K562 (cell line): ENCODE measurements around the gene KCNQ4. TPM values are rescaled to one million over a fixed set of nuclear protein-coding genes. Genes with fewer than 3 reads are reported as not detected.
A peak's percentile ranks its signal among the peaks of the same experiment; 100 is the strongest.

Source experiments
- CC2D1A ChIP-seq: fragments of 450-650 bp; IDR thresholded peaks from 2 replicates; pipeline ENCODE4 v1.6.1; 2017; ENCODE audit warnings: mild to moderate bottlenecking
- DIDO1 ChIP-seq: fragments of 450-650 bp; IDR thresholded peaks from 2 replicates; pipeline ENCODE4 v1.6.1; 2016; ENCODE audit warnings: low read depth, missing biosample characterization, missing genetic modification characterization
- FOXA3 ChIP-seq, 2 experiments: fragments of 450-650 bp in 1 of 2; sonication (generic) in 1 of 2; formaldehyde crosslinking; IDR thresholded peaks in 1 of 2; conservative IDR thresholded peaks in 1 of 2; 2 replicates each; pipeline versions ENCODE4 v1.4.0 to v1.8.0; 2020 to 2022; ENCODE audit warnings: mild to moderate bottlenecking in 2 of 2, missing genetic modification reagents in 1 of 2
- GTF2E2 ChIP-seq: fragments of 200-800 bp; sonication (Bioruptor generic); IDR thresholded peaks from 2 replicates; pipeline ENCODE4 v1.6.1; 2016; ENCODE audit warnings: missing genetic modification characterization, missing compliant biosample characterization
- ILK ChIP-seq: fragments of 450-650 bp; IDR thresholded peaks from 2 replicates; pipeline ENCODE4 v1.6.1; 2016; ENCODE audit warnings: missing genetic modification characterization, low read depth, mild to moderate bottlenecking, missing compliant biosample characterization, moderate library complexity, borderline replicate concordance
- JUNB ChIP-seq: fragments of 450-650 bp; formaldehyde crosslinking; conservative IDR thresholded peaks from 2 replicates; pipeline ENCODE4 v1.4.0; 2020; ENCODE audit warnings: mild to moderate bottlenecking
- KDM4B ChIP-seq, 2 experiments: fragments of 450-650 bp in 1 of 2; sonication (generic) in 1 of 2; IDR thresholded peaks; 2 replicates each; pipeline ENCODE4 v1.6.1; 2016 to 2017; ENCODE audit warnings: borderline replicate concordance in 2 of 2, antibody characterized with exemption in 1 of 2, low read depth in 1 of 2, mild to moderate bottlenecking in 1 of 2
- KLF6 ChIP-seq: fragments of 250-450 bp; sonication (Bioruptor Pico); IDR thresholded peaks from 2 replicates; pipeline ENCODE4 v1.4.0; 2020; ENCODE audit warnings: mild to moderate bottlenecking, moderate library complexity, borderline replicate concordance
- L3MBTL2 ChIP-seq: fragments of 450-650 bp; IDR thresholded peaks from 2 replicates; pipeline ENCODE4 v1.6.1; 2016; ENCODE audit warnings: mild to moderate bottlenecking, moderate library complexity
- MECOM ChIP-seq: fragments of 250-450 bp; sonication (Bioruptor Pico); IDR thresholded peaks from 2 replicates; pipeline ENCODE4 v1.8.0; 2022; ENCODE audit warnings: inconsistent platforms
- MEF2D ChIP-seq: conservative IDR thresholded peaks from 2 replicates; pipeline ENCODE4 v1.6.1; 2016; ENCODE audit warnings: low read depth, missing genetic modification characterization, missing compliant biosample characterization
- MXI1 ChIP-seq: IDR thresholded peaks from 2 replicates; pipeline ENCODE4 v1.6.1; 2011; ENCODE audit warnings: low read depth, mild to moderate bottlenecking, improper control_type of control experiment, low read length
- POLR2G ChIP-seq: fragments of 200-400 bp; formaldehyde crosslinking; IDR thresholded peaks from 2 replicates; pipeline ENCODE4 v1.6.1; 2017; ENCODE audit warnings: low read depth, mild to moderate bottlenecking, antibody characterized with exemption, low read length, moderate library complexity
- RBM34 ChIP-seq: fragments of 200-400 bp; formaldehyde crosslinking; IDR thresholded peaks from 2 replicates; pipeline ENCODE4 v1.6.1; 2018; ENCODE audit warnings: low read length, borderline replicate concordance; ENCODE audit not compliant: insufficient read depth
- SMARCA4 ChIP-seq: fragments of 450-650 bp; IDR thresholded peaks from 2 replicates; pipeline ENCODE4 v1.6.1; 2016
- SMARCA5 ChIP-seq: fragments of 450-650 bp; IDR thresholded peaks from 2 replicates; pipeline ENCODE4 v1.6.1; 2016
- SOX6 ChIP-seq: fragments of 450-650 bp; IDR thresholded peaks from 2 replicates; pipeline ENCODE4 v1.6.1; 2014; ENCODE audit warnings: mild to moderate bottlenecking
- SREBF1 ChIP-seq: fragments of 150-350 bp; IDR thresholded peaks from 2 replicates; pipeline ENCODE4 v1.6.1; 2014; ENCODE audit warnings: antibody characterized with exemption, low read depth, low read length, borderline replicate concordance
- TBP ChIP-seq: optimal IDR thresholded peaks from 2 replicates; pipeline ENCODE3; 2011; ENCODE audit warnings: low read depth, low read length, improper control_type of control experiment
- TRIM28 ChIP-seq: fragments of 450-650 bp; IDR thresholded peaks from 2 replicates; pipeline ENCODE4 v1.6.1; 2017
- ZNF175 ChIP-seq: fragments of 200-800 bp; sonication (Bioruptor generic); IDR thresholded peaks from 2 replicates; pipeline ENCODE4 v1.6.1; 2016; ENCODE audit warnings: low read depth, mild to moderate bottlenecking, missing genetic modification characterization, missing compliant biosample characterization
- ZNF507 ChIP-seq: conservative IDR thresholded peaks from 2 replicates; pipeline ENCODE4 v1.6.1; 2017; ENCODE audit warnings: missing genetic modification characterization, missing compliant biosample characterization
- polyA plus RNA-seq, 8 experiments: library from polyadenylated mRNA; depleted of rRNA in 4 of 8; stranded (reverse) in 5 of 8; unstranded in 3 of 8; fragments of >200 nt; fragmentation: Nextera tagmentation in 2 of 8; fragmentation: Illumina TruSeq in 1 of 8; extraction: Ambion mirVana in 2 of 8; extraction: Trizol in 1 of 8; gene quantifications; 2 replicates each; pipeline versions ENCODE4 v1.2.1 to v1.2.3, GENCODE V29; 2011 to 2014; ENCODE audit warnings: inconsistent platforms in 1 of 8, missing spikeins in 1 of 8
- total RNA-seq, 7 experiments: library from RNA; depleted of rRNA in 6 of 7; stranded (reverse); fragments of >200 nt in 6 of 7; fragmentation: Illumina TruSeq in 2 of 7; extraction: Trizol in 2 of 7; gene quantifications; 2 replicates each; pipeline versions ENCODE4 v1.2.1 to v1.2.3, GENCODE V29; 2011 to 2021; ENCODE audit warnings: low replicate concordance in 1 of 7
- TF ChIP-seq, protein P1 (sequence below): fragments of 250-450 bp; sonication (Bioruptor Pico); IDR thresholded peaks from 2 replicates; pipeline ENCODE4 v1.4.0; 2020; ENCODE audit warnings: borderline replicate concordance
- TF ChIP-seq, protein P2 (sequence below): fragments of 250-450 bp; sonication (Bioruptor Pico); IDR thresholded peaks from 2 replicates; pipeline ENCODE4 v1.5.0; 2020; ENCODE audit warnings: mild to moderate bottlenecking
- TF ChIP-seq, protein P3 (sequence below): fragments of 450-650 bp; IDR thresholded peaks from 2 replicates; pipeline ENCODE4 v1.6.1; 2016; ENCODE audit warnings: low read depth, mild to moderate bottlenecking, moderate library complexity

KCNQ4 gene
- total and polyA plus RNA-seq, 9 of the 15 experiments (the other 6 are each of a cell fraction or from before 2014, with no cell fraction given) = 0.07 to 4.1 (median 0.79) TPM

- TF ChIP-seq SMARCA4 (peak; percentile 51; the same call in 1 of the 2 replicates), SREBF1 (no peak), GTF2E2 (tag) (no peak), SMARCA5 (peak; percentile 21; the same call in 1 of the 2 replicates), RBM34 (no peak), ILK (no peak), CC2D1A (0 out of 2 replicates have a peak, but pooled peaks have one; percentile 28), MEF2D (no peak), KLF6 (no peak), MXI1 (no peak), MECOM (CRISPR knock-in tag) (no peak), L3MBTL2 (peak; percentile 20; the same call in 1 of the 2 replicates), TRIM28 (no peak), TBP (no peak), JUNB (no peak), POLR2G (no peak), ZNF175 (CRISPR knock-in tag) (no peak), ZNF507 (tag) (no peak), FOXA3 (CRISPR knock-in tag; conservative IDR thresholded peaks at IDR 0.05 in 1 of 2, IDR thresholded peaks at IDR 0.05 in 1 of 2) (peak in 1 of 2 experiments; percentile 62; a peak in 2 of 4 replicates), SOX6 (peak; percentile 36; the same call in 1 of the 2 replicates), DIDO1 (no peak), KDM4B (IDR thresholded peaks at IDR 0.05; ENCODE audit: borderline replicate concordance in 2 of 2, low read depth in 1 of 2) (no peak)
- TF ChIP-seq, protein P1, sequence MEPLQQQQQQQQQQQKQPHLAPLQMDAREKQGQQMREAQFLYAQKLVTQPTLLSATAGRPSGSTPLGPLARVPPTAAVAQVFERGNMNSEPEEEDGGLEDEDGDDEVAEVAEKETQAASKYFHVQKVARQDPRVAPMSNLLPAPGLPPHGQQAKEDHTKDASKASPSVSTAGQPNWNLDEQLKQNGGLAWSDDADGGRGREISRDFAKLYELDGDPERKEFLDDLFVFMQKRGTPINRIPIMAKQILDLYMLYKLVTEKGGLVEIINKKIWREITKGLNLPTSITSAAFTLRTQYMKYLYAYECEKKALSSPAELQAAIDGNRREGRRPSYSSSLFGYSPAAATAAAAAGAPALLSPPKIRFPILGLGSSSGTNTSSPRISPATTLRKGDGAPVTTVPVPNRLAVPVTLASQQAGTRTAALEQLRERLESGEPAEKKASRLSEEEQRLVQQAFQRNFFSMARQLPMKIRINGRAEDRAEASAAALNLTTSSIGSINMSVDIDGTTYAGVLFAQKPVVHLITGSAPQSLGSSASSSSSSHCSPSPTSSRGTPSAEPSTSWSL (CRISPR knock-in tag) = no peak
- TF ChIP-seq, protein P2, sequence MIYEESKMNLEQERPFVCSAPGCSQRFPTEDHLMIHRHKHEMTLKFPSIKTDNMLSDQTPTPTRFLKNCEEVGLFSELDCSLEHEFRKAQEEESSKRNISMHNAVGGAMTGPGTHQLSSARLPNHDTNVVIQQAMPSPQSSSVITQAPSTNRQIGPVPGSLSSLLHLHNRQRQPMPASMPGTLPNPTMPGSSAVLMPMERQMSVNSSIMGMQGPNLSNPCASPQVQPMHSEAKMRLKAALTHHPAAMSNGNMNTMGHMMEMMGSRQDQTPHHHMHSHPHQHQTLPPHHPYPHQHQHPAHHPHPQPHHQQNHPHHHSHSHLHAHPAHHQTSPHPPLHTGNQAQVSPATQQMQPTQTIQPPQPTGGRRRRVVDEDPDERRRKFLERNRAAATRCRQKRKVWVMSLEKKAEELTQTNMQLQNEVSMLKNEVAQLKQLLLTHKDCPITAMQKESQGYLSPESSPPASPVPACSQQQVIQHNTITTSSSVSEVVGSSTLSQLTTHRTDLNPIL (CRISPR knock-in tag) = no peak
- TF ChIP-seq, protein P3, sequence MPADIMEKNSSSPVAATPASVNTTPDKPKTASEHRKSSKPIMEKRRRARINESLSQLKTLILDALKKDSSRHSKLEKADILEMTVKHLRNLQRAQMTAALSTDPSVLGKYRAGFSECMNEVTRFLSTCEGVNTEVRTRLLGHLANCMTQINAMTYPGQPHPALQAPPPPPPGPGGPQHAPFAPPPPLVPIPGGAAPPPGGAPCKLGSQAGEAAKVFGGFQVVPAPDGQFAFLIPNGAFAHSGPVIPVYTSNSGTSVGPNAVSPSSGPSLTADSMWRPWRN = no peak
Measured at GRCh38 chr1:40844887-40845878, 61.6 kb downstream of the KCNQ4 start (continued).
